Measurements from ENCODE around the gene OR6N1.

Gene OR6N1

GRCh38 chr1:158801396-158801795 lies 29.4 kb upstream of the OR6N1 start:
- TF ChIP-seq CTCF (IDR thresholded peaks at IDR 0.05; ENCODE audit: low read depth, low read length, missing control alignments): no peak
- no peak for DNase-seq (ENCODE audit: extremely low read depth, low read depth)
- H3K4me3 ChIP-seq (replicated peaks; ENCODE audit: low read depth, low read length): no peak overlapping the region

DNA sequence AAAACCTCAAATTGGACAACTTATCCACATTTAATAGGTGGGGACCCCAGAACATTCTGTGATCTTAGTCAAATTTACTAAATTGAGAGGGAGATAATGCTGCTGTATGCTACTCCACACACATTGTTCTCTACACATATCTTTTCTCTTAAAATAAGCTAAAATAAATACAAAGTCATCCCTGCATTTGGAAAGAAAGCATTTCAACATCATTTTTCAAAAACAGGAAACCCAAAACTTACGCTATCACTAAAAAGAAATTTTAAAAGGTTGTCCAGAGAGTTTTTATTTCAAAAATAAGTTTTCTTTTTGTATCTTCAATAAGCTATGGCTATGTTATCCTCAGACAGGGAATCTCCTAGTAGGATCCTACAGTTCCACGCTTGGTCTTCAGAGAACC lies 28.5 kb upstream of the OR6N1 start:
- TF ChIP-seq CTCF (IDR thresholded peaks at IDR 0.05; ENCODE audit: low read depth, low read length, missing control alignments): no peak
- no peak overlapping the region for H3K4me3 ChIP-seq (replicated peaks; ENCODE audit: low read depth, low read length)
- no peak for DNase-seq (ENCODE audit: extremely low read depth, low read depth)

GRCh38 chr1:158799689-158800088 lies 27.7 kb upstream of the OR6N1 start:
- H3K4me3 ChIP-seq (replicated peaks; ENCODE audit: low read depth, low read length): no peak overlapping the region
- no peak for TF ChIP-seq CTCF (IDR thresholded peaks at IDR 0.05; ENCODE audit: low read depth, low read length, missing control alignments)
- DNase-seq (ENCODE audit: extremely low read depth, low read depth): no peak

GRCh38 chr1:158798531-158798930 lies 26.5 kb upstream of the OR6N1 start:
- TF ChIP-seq CTCF (IDR thresholded peaks at IDR 0.05; ENCODE audit: low read depth, low read length, missing control alignments): no peak
- DNase-seq (ENCODE audit: extremely low read depth, low read depth): no peak
- no peak overlapping the region for H3K4me3 ChIP-seq (replicated peaks; ENCODE audit: low read depth, low read length)

DNA sequence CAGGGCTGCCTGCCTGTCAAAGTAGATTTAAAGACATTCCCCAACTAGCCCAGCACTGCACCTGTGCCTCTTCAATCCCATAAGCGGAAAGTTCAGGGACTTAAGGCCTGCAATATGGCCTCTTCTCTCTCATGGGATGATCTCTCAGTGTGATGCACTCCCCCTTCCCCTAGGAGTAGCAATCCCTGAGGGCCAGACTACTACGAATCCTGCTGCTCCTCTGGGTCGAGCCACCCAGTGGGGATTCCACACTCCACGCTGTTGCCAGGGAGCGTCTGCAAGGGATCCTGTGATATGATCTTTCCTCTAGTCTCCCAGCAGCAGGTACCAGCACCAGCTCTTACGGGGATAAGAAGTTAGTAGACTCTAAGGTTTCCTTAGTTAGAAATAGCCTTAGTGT lies 22.3 kb upstream of the OR6N1 start:
- DNase-seq (ENCODE audit: extremely low read depth, low read depth): no peak
- H3K4me3 ChIP-seq (replicated peaks; ENCODE audit: low read depth, low read length): no peak overlapping the region
- TF ChIP-seq CTCF (IDR thresholded peaks at IDR 0.05; ENCODE audit: low read depth, low read length, missing control alignments): no peak

- no peak overlapping the region for H3K4me3 ChIP-seq (replicated peaks; ENCODE audit: low read depth, low read length)
- TF ChIP-seq CTCF (IDR thresholded peaks at IDR 0.05; ENCODE audit: low read depth, low read length, missing control alignments): no peak
- no peak for DNase-seq (ENCODE audit: extremely low read depth, low read depth)
Observed at GRCh38 chr1:158793604-158794003, 21.6 kb upstream of the OR6N1 start.

DNA sequence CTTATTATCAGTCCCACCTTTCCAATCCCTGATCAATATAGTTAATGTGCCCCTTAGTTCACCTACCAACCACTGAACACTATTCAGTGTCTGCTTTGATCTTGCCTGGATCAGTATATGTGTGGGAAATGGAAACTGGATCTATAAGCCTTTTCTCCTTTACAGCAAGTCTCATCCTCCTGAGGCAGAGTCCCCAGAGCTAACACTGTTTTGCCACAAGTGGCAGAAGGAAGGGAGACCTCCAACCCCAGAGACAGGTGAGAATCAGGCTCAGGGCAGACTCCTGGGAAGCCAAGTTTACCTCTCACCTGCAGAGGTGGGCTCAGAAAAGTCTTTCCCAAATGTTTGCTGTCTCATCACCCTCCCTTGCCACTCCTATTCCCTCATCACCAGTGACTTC lies 9.1 kb upstream of the OR6N1 start, which contains the start of gene OR6N2:
OR6N2 (minus strand) TSS at position 101 of the 400 bp plus-strand sequence. CDS start 3,569 bp downstream, outside the sequence.
- DNase-seq (ENCODE audit: extremely low read depth, low read depth): no peak
- TF ChIP-seq CTCF (IDR thresholded peaks at IDR 0.05; ENCODE audit: low read depth, low read length, missing control alignments): no peak

More for the DNA sequence above, 9.1 kb upstream of the OR6N1 start, which contains the start of gene OR6N2:
- H3K4me3 ChIP-seq (replicated peaks; ENCODE audit: low read depth, low read length): no peak within 1 kb of the TSS

Data from HFF-Myc (cell line).